ENCODE data around the gene HIPK2.

HIPK2 gene

DNA sequence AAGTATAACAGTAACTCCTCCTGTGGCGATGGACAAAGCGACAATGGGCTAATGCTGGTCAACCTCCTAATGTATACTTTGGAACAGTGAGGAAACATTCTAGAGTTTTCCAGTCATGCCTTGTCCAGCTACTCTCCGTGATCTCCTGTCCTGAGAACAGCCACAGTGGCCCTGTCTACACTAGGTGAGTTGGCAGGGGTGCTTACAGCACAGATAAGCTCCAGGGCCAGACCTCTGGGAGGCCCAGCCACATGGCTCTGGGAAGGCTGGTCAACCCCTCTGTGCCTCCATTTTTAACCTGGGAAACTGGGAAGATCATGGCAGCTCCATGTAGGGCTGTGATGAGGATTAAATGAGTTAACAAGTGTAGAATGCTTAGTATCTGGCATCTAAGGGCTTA lies 197.4 kb downstream of the HIPK2 start:
- DNase-seq: no peak

DNA sequence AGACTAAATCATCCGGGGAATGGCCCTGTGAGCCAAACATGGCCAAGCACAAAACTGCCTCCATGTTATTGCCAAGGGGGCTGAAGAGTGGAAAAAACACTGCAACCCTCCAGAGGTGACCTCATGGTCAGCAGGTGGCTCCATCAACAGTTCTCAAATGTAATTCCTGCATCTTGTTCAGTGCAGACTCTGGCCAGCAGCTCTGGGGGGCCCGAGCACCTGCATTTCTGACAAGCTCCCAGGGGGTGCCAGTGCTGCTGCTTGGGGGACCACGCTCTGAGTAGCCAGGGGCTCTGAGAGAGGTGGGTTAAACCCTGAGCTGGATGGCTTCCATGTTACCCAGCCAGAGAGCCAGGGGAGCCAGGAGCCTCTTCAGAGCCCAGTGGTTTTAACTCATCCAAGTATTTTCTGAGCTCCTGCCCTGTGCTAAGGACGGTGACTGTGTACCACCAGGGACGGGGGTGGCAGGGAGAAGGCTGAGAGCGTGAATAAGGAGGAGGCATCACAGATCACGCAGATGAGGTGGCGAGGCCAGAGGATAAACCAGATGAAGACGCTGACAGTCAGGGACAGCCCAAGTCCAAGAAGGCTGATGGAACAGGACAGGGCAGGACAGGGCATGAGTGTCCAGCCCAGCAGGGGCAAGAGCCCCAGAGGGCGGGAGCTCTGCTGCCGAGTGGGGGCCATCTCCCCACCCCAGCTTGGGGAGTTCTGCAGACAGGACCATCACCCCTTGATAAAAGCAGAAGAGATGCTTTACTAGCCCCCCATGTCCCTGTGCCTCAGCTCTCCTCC lies 201.4 kb downstream of the HIPK2 start:
- DNase-seq: no peak

DNA sequence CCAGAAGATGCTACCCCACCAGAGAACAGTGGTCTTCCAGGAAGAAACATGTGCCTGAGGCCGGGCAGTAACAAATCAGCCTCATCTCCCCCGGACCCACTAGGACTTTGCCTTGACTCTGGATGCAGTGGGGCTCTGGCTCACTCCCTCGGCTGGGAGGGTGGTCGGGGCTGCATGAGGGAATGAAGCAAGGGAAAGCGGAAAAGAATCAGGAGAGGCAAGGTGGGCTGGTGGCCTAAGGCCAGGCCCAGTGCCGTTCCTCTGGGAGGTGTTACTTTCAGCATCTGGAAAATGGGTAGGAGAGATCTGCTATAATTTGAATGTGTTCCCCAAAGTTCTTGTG lies 202.5 kb downstream of the HIPK2 start:
- no peak for DNase-seq

GRCh38 chr7:139574618-139575337 lies 203.0 kb downstream of the HIPK2 start:
- DNase-seq: no peak

DNA sequence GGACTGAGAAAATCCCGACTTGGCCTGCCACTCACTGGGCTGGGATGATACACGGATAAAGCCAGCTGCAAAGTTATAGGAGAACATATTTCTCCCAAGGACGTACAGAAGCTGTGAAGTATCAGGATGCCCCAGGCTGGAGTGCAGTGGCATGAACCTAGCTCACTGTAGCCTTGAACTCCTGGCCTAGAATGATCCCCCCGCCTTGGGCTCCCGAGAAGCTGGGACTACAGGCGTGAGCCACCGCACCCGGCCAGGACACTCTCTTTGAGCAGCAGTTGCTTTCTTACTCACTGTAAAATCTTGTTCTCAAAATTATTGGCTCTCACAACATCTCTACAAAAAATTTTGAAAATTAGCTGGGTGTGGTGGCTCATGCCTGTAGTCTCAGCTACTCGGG lies 203.9 kb downstream of the HIPK2 start:
- no peak for DNase-seq

DNA sequence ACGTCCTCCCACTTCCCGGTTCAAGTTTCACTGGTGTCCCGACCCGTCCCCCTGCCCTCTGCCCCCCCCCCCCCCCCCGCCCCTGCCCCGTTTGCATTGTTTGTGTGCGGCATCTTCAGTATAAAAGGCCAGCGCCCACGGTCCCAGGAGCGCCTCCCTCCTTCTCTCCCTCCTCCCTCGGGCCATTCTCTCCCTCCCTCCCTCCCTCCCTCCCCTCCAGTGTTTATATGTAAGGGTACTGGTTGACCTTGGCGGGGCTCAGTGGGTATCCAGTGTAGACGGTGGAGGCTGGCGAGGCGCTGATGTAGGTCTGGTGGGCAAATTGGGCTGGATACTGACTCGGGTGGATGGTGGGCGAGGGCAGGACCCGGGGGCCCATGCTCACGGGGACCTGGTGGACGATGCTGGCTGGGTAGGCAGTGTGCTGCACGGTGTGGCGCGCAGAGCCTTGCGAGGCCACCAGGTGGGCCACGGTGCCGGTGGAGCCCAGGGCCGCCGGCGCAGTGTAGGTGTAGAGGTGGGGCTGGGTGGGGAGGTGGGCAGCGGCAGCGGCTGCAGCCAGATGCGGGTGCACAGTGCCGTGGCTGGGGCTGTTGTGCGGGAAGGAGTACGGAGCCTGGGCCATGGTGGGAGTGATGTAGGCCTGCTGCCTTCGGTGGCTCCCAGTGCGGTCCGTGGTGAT lies 205.0 kb downstream of the HIPK2 start:
- DNase-seq: no peak

DNA sequence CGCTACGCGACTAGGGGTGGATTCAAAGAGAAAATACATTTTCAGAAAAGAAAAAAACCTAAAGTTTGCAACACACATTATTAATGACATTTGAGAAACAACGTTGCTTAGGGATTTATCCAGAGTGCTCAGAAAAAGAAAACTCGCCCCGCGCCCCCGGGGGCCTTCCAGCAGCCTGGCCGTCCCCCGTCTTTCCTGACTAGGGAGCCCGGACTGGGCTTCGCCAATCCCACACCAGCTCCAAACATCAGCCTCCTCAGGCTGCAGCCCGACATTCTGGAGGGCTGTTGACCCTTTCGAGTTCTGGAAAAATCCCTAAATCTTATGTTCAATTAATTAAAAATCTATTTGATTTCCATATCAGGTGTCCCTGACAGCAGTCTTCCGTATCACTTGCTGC lies 205.7 kb downstream of the HIPK2 start:
- no peak for DNase-seq

- no peak for DNase-seq
Observed at GRCh38 chr7:139571651-139572050, 206.1 kb downstream of the HIPK2 start.

DNA sequence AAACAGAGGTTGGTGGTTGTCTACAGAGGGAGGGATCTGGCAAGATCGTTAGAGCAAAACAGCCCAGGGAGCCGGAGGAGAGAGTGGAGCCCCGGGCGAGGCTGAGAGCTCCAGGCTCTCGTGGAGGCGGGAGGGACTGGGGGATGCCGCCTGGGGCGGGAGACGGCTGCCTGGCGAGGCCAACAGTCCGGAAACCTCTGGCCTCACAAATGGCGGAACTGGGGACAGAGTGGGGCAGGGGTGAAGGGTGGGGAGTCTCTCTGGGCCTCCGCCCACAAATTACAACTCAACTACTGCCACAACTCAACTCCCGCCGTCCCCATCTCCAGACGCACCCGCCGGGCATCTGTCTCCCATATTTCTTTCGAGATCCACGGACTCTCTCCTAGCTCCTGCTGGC lies 206.6 kb downstream of the HIPK2 start:
- no peak for DNase-seq

- DNase-seq: no peak
Observed at GRCh38 chr7:139570626-139571025, 207.2 kb downstream of the HIPK2 start.

GRCh38 chr7:139570119-139570518 lies 207.7 kb downstream of the HIPK2 start:
- no peak for DNase-seq

DNA sequence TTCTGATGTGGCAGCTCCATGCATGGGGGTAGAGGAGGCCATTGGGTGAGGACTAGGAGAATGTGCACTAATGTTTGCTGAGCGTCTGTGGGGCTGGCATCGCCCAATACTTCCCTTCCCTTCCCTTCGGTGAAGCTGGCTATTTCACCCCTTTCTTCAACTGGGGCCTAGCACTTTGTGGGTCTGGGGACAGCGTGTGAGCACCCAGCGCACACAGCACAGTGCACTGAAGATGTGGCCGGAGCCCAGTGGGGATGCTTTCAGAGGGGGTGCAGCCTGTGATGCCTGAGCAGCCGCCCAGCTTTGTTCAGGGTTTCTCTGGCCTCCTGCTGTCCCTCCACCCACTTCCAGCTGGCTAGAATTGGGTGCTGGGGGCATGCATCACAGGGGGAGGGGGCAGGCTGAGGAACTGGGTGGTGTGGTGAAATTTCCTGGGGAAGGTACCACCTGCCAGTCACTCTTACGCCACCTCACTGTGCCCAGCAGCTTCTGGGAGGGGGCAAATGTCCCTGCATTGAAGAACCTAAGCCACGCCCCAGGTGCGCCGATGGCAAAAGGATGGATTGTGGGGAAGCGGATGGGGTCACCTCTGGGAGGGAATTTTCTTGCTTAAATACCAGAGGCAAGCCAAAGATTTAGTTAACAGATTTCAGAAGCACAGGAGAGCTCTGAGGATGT lies 208.8 kb downstream of the HIPK2 start:
- no peak for DNase-seq

DNA sequence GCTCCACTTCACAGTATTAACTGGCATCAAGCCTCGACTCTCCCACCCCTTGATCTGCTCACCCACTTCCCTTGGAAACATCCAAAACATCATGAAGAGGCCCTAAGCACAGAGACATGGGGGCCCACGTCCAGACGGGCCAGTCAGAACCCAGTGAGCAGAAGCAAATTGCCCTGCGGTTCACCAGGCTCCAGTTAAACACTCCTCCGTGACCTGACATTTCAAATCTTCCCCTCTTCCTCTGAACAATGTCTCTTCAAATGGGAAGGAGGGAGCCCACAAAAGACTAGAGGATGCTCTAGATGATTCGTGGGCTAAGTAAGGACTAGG lies 209.5 kb downstream of the HIPK2 start:
- no peak for DNase-seq

- DNase-seq: no peak
Observed at GRCh38 chr7:139567647-139568345, 210.0 kb downstream of the HIPK2 start.

- no peak for DNase-seq
Observed at GRCh38 chr7:139566736-139567646, 210.8 kb downstream of the HIPK2 start.

DNA sequence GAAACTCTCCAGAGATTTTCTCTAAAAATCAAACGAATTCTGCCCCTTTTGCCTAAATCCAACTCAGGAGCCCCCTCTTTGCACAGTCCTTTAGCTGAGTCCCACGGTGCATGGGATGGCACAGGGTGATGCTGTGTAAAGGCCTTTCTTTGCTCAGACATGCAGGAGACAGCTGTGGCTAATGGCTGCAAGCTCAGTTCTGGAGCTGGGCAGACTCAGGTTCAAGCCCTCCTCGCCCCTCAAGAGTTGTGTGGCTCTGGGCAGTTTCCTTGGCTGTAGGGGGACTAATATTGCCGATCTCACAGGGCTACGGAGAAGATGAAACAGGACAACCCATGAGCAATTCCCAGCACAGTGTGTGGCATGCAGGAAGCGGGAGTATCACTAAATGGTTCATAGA lies 211.7 kb downstream of the HIPK2 start:
- no peak for DNase-seq

GRCh38 chr7:139563856-139564255 lies 213.9 kb downstream of the HIPK2 start:
- no peak for DNase-seq

DNA sequence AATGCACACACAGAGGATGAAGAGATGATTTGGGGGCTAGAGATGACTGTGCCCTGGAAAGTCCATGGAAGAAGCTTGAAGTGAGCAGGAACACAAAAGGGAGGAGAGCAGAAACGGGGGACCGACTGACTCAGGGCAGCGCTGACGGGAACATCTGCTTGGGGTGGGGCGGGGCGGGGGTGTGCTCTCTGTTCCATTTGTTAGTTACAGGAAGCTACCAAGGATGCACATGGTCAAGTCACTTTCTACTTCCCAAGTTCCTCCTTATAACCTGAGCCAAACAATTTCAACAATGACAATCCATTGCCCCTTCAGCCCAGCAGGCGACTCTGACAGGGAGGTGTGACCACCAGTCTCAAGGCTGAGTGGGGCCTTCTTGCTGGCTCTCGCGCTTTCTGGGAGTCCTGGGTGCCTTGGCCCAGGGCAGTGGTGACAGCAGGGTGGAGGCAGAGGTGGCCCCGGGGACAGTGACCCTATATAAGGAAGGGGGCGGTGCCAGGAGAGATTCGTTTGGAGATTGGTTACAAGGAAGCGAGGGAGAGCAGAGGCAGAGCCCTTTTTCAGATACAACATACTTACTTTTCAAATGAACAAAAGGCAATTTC lies 214.7 kb downstream of the HIPK2 start:
- DNase-seq: no peak

GRCh38 chr7:139562491-139562890 lies 215.3 kb downstream of the HIPK2 start:
- no peak for DNase-seq

GRCh38 chr7:139560678-139561077 lies 217.1 kb downstream of the HIPK2 start:
- no peak for DNase-seq

GRCh38 chr7:139560199-139560598 lies 217.6 kb downstream of the HIPK2 start:
- no peak for DNase-seq

Data from amniotic stem cell (primary cell).